A673 (cell line): ENCODE measurements around the gene GLRA3. TPM values are rescaled to one million over a fixed set of nuclear protein-coding genes. Genes with fewer than 3 reads are reported as not detected.

Experiments
- BruUV-seq: library from RNA; stranded (reverse); fragments of 400-500 nt; replicated peaks from 2 replicates; lab custom pipeline; 2021; lab: Mats Ljungman, UMichigan
- CTCF ChIA-PET: fragments of 300-600 bp; sonication (Branson Sonifier 250); formaldehyde crosslinking; loops from one replicate; lab custom pipeline; 2022; ENCODE audit warnings: antibody characterized with exemption; lab: Charles Lee
- POLR2A ChIA-PET: fragments of 300-600 bp; sonication (Branson Sonifier 250); formaldehyde crosslinking; loops from one replicate; lab custom pipeline; 2022; ENCODE audit warnings: antibody characterized with exemption; ENCODE audit not compliant: low non-redundant PET; lab: Charles Lee
- DNase-seq: peaks from one replicate; pipeline ENCODE4 v3.0.0-alpha.2; 2015; ENCODE audit warnings: low spot score
- H3K27ac ChIP-seq: fragments of 200-600 bp; sonication (generic); 2 replicates; pipeline ENCODE4 v1.5.1; 2016; ENCODE audit warnings: mixed run types, low read depth, mild to moderate bottlenecking, mixed read lengths, antibody characterized with exemption, low read length; ENCODE audit not compliant: poor library complexity, severe bottlenecking
- H3K27me3 ChIP-seq: fragments of 200-600 bp; sonication (generic); replicated peaks from 2 replicates; pipeline ENCODE4 v1.6.1; 2017; ENCODE audit warnings: mixed run types, low read depth, mild to moderate bottlenecking, mixed read lengths, antibody characterized with exemption, low read length; ENCODE audit not compliant: insufficient read depth, poor library complexity
- H3K36me3 ChIP-seq: fragments of 200-600 bp; sonication (generic); 2 replicates; pipeline ENCODE4 v1.6.1; 2016; ENCODE audit warnings: mixed run types, mild to moderate bottlenecking, mixed read lengths, antibody characterized with exemption, low read length; ENCODE audit not compliant: insufficient read depth, poor library complexity, severe bottlenecking
- H3K4me1 ChIP-seq: fragments of 200-600 bp; sonication (generic); 2 replicates; pipeline ENCODE4 v1.6.1; 2017; ENCODE audit warnings: mixed run types, mild to moderate bottlenecking, mixed read lengths, antibody characterized with exemption, low read length; ENCODE audit not compliant: insufficient read depth, poor library complexity, severe bottlenecking
- H3K4me3 ChIP-seq: fragments of 200-600 bp; sonication (generic); 2 replicates; pipeline ENCODE4 v1.5.1; 2016; ENCODE audit warnings: low read depth, mixed run types, mild to moderate bottlenecking, mixed read lengths, low read length; ENCODE audit not compliant: poor library complexity, severe bottlenecking
- H3K9me3 ChIP-seq: fragments of 200-600 bp; sonication (generic); 2 replicates; pipeline ENCODE4 v1.6.1; 2016; ENCODE audit warnings: mixed run types, low read depth, mild to moderate bottlenecking, mixed read lengths, antibody characterized with exemption, low read length; ENCODE audit not compliant: poor library complexity, severe bottlenecking
- EZH2 ChIP-seq: fragments of 200-600 bp; sonication (generic); IDR thresholded peaks from 2 replicates; pipeline ENCODE4 v1.6.1; 2017; ENCODE audit warnings: borderline replicate concordance, low read depth, mild to moderate bottlenecking, mixed read lengths, antibody characterized with exemption, low read length; ENCODE audit not compliant: poor library complexity, severe bottlenecking
- intact Hi-C: fragments of 100-400 bp; cut with micrococcal nuclease; formaldehyde crosslinking; loops from one replicate; pipeline ENCODE4 v1.10.0; 2022; ENCODE audit not compliant: unreplicated experiment
- total RNA-seq: library from RNA; stranded (reverse); gene quantifications from 2 replicates; pipeline ENCODE4 v1.2.3, GENCODE V29; 2021
- TF ChIP-seq, protein P1 (sequence below): fragments of 300-800, 200-600 bp; sonication (generic); conservative IDR thresholded peaks from 2 replicates; pipeline ENCODE4 v1.5.1; 2017; ENCODE audit warnings: low read depth, mild to moderate bottlenecking, antibody characterized with exemption, low read length, moderate library complexity, mixed read lengths

The GLRA3 gene
- total RNA-seq, 1 experiment from 2014 or later: 0.06 TPM

DNA sequence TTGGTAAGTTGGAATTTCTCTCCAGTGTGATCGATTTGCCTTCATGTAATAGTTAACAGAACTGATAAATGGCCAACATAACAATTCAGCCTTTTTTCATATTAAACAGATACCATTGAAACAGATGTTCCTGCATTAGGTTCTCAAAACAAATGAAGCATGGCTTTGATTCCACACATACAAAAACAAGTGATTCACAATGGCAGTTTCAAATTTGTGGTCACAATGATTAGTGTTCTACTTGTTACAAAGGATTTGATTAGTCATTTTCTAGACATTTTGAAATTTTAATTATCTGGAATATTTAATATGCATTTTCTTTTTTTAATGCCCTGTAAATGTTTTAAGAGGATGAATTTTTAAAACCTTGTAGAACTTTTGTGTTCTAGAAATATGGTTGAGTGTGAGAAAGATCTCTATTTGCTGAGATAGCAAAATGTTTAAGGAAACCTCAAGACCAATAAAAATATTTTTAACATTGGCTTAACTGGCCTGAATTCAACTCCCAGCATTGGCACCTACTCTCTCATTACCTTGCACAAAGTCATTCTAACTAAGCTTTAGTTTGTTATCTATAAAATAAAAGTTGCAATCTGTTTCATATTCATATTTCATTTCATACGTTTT lies 18.9 kb upstream of the GLRA3 start:
- TF ChIP-seq, protein P1, sequence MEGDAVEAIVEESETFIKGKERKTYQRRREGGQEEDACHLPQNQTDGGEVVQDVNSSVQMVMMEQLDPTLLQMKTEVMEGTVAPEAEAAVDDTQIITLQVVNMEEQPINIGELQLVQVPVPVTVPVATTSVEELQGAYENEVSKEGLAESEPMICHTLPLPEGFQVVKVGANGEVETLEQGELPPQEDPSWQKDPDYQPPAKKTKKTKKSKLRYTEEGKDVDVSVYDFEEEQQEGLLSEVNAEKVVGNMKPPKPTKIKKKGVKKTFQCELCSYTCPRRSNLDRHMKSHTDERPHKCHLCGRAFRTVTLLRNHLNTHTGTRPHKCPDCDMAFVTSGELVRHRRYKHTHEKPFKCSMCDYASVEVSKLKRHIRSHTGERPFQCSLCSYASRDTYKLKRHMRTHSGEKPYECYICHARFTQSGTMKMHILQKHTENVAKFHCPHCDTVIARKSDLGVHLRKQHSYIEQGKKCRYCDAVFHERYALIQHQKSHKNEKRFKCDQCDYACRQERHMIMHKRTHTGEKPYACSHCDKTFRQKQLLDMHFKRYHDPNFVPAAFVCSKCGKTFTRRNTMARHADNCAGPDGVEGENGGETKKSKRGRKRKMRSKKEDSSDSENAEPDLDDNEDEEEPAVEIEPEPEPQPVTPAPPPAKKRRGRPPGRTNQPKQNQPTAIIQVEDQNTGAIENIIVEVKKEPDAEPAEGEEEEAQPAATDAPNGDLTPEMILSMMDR: no peak
- no peak for TF ChIP-seq EZH2
- Histone ChIP-seq H3K4me1 (no peaks in the 10 kb centered on the region), H3K4me3 (no peak overlapping the region), H3K27ac (no peak overlapping the region), H3K9me3 (no peaks in the 10 kb centered on the region), H3K36me3 (no peaks in the 10 kb centered on the region), H3K27me3 (no peaks in the 10 kb centered on the region)
- ChIA-PET CTCF (no interaction called here), POLR2A (no interaction called here)
- intact Hi-C loops: no loop called here
- DNase-seq: no peak
- no TSS peak for BruUV-seq

DNA sequence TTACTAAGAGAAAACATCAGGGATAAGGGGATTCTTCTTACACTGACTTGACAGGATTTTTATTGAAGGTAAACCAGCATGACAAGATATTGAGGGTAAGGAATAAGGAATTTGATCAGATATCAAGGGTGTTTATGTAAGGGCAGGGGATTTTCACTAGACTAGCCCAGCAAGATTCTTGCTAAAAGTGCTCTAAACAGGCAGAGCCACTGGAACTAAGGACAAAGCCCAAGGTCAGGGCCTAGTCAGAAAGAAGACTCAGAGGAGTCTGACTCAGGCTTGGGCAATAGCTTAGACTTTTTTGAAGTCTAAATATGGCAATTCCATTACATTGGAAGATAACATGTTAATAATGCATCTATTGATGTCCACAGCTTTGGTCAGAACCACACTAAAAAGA lies 6.5 kb upstream of the GLRA3 start:
- TF ChIP-seq, protein P1: no peak
- no peak for TF ChIP-seq EZH2
- Histone ChIP-seq H3K36me3 (no peaks in the 10 kb centered on the region), H3K27ac (no peak overlapping the region), H3K27me3 (no peaks in the 10 kb centered on the region), H3K4me1 (no peaks in the 10 kb centered on the region), H3K9me3 (no peaks in the 10 kb centered on the region), H3K4me3 (no peak overlapping the region)
- DNase-seq: no peak
- intact Hi-C loops: no loop called here
- no TSS peak for BruUV-seq
- CTCF ChIA-PET: no interaction called here
- POLR2A ChIA-PET: no interaction called here

DNA sequence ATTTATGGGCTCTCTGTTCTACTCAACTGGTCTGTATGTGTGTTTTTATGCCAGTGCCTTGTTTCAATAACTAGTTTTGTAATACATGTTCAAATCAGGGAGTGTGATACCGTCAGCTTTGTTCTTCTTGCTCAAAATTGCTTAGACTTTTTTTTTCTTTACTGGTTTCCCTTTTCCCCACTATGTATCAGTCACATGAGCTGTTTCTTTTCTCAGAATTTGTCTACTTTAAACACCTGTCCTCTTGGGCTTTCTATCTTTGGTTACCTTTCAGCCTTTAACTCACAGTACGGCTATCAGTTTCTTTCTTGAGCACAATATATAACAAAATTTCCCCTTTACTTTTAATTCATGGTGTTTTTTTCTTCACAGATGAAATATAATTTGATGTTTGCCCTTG lies 5.4 kb upstream of the GLRA3 start:
- DNase-seq: no peak
- TF ChIP-seq, protein P1: no peak
- no peak for TF ChIP-seq EZH2
- ChIA-PET CTCF (no interaction called here), POLR2A (no interaction called here)
- Histone ChIP-seq H3K27ac (no peak overlapping the region), H3K4me1 (no peaks in the 10 kb centered on the region), H3K9me3 (no peaks in the 10 kb centered on the region), H3K36me3 (no peaks in the 10 kb centered on the region), H3K4me3 (no peak overlapping the region), H3K27me3 (no peaks in the 10 kb centered on the region)
- BruUV-seq: no TSS peak
- intact Hi-C loops: no loop called here
